SHP77 (cell line): ENCODE measurements around the gene RPS18.
A peak's percentile ranks its signal among the peaks of the same experiment; 100 is the strongest.
"Not testable (repeated sequence)": the region's sequence is repeated elsewhere in the genome, so short reads cannot be mapped to it uniquely, and the experiment has no call there.

ENCODE experiments used
- DNase-seq, 2 experiments: peaks; one replicate each; lab custom pipeline; 2025; lab: John Stamatoyannopoulos, UW

Gene RPS18

GRCh38 chr6:33272275-33273128 lies 627 bp downstream of the RPS18 start:
- no peak for DNase-seq

- no peak for DNase-seq
Observed at GRCh38 chr6:33273129-33273923, 1.5 kb downstream of the RPS18 start.

GRCh38 chr6:33273924-33274902 lies 2.3 kb downstream of the RPS18 start:
- DNase-seq = no peak

GRCh38 chr6:33275795-33276580 lies 4.1 kb downstream of the RPS18 start:
- DNase-seq = not testable (repeated sequence)

GRCh38 chr6:33276581-33276863 lies 4.6 kb downstream of the RPS18 start:
- DNase-seq = no peak

GRCh38 chr6:33276864-33277662 lies 5.2 kb downstream of the RPS18 start, which contains the start of gene B3GALT4:
Gene B3GALT4, plus strand, starts transcription at chr6:33277123. Its CDS starts 297 bp downstream, at chr6:33277420.
- DNase-seq = peak; percentile 82 to 84

- no peak for DNase-seq
Observed at GRCh38 chr6:33277663-33278391, 6.0 kb downstream of the RPS18 start.

GRCh38 chr6:33278392-33278741 lies 6.5 kb downstream of the RPS18 start:
- no peak for DNase-seq

- DNase-seq = no peak
Observed at GRCh38 chr6:33278810-33279209, 6.9 kb downstream of the RPS18 start.

- no peak for DNase-seq
Observed at GRCh38 chr6:33279257-33279695, 7.4 kb downstream of the RPS18 start.

GRCh38 chr6:33279971-33280511 lies 8.2 kb downstream of the RPS18 start:
- peak; percentile 38 to 51 for DNase-seq

GRCh38 chr6:33280539-33280938 lies 8.7 kb downstream of the RPS18 start:
- no peak for DNase-seq

- DNase-seq = not testable (repeated sequence)
Observed at GRCh38 chr6:33285214-33285613, 13.3 kb downstream of the RPS18 start.

- DNase-seq = no peak
Observed at GRCh38 chr6:33286946-33287914, 15.4 kb downstream of the RPS18 start.

GRCh38 chr6:33288141-33288920 lies 16.5 kb downstream of the RPS18 start:
- DNase-seq = no peak

GRCh38 chr6:33288921-33289783 lies 17.3 kb downstream of the RPS18 start, which contains the start of the genes PFDN6 and WDR46:
Gene PFDN6, plus strand, starts transcription at chr6:33289601. Its CDS starts 256 bp downstream, at chr6:33289857.
Gene WDR46, minus strand, starts transcription at chr6:33289239. Its CDS starts 69 bp downstream, at chr6:33289170.
- peak; percentile 90 to 91 for DNase-seq
